Upper lobe of right lung (tissue), 1 donor: ENCODE data around the gene DHRS13. TPM values are rescaled to one million over a fixed set of nuclear protein-coding genes. Genes with fewer than 3 reads are reported as not detected.

Experiments used
- ATAC-seq: fragments of 200-7000 bp; cut with Tn5 transposase; one replicate; pipeline ENCODE4 v1.9.1; 2020; ENCODE audit warnings: mild to moderate bottlenecking, moderate library complexity
- DNase-seq: peaks from one replicate; pipeline ENCODE4 v3.0.0-alpha.2; 2020
- H3K27ac ChIP-seq: fragments of 200-600 bp; one replicate; pipeline ENCODE4 v1.8.0; 2022
- H3K27me3 ChIP-seq: fragments of 200-600 bp; one replicate; pipeline ENCODE4 v1.8.0; 2022; ENCODE audit warnings: mild to moderate bottlenecking
- H3K36me3 ChIP-seq: fragments of 200-600 bp; one replicate; pipeline ENCODE4 v1.8.0; 2022
- H3K4me1 ChIP-seq: fragments of 200-600 bp; one replicate; pipeline ENCODE4 v1.8.0; 2022
- H3K4me3 ChIP-seq: fragments of 200-600 bp; one replicate; pipeline ENCODE4 v1.8.0; 2022; ENCODE audit warnings: mild to moderate bottlenecking
- H3K9me3 ChIP-seq: fragments of 200-600 bp; one replicate; pipeline ENCODE4 v1.8.0; 2022
- CTCF ChIP-seq: fragments of 200-600 bp; IDR thresholded peaks from one replicate; pipeline ENCODE4 v1.8.0; 2022; ENCODE audit warnings: antibody characterized with exemption
- intact Hi-C: fragments of 100-400 bp; cut with DNase I; formaldehyde crosslinking; loops from one replicate; pipeline ENCODE4 v1.11.0; 2022
- total RNA-seq: library from RNA; stranded (reverse); fragmentation: NEBNext Ultra II Directional; extraction: Animal tissue kit (Norgen Biotek cat#: 25700); gene quantifications from one replicate; pipeline ENCODE4 v1.2.1, GENCODE V29; 2021
- donor health status: DM: no; HTN: yes; CAD: no; lungs with severe emphysema.

The DHRS13 gene
- total RNA-seq, 1 donor from 2014 or later = 12.8 TPM

- peaks cover 25% of the 10 kb centered on the region for H3K4me1 ChIP-seq
- peaks cover 7% of the 10 kb centered on the region for H3K36me3 ChIP-seq
- H3K27me3 ChIP-seq = no peaks in the 10 kb centered on the region
- no peak for TF ChIP-seq CTCF
- H3K4me3 ChIP-seq = no peak overlapping the region
- DNase-seq (peak; percentile 66), ATAC-seq (no peak)
- intact Hi-C loops = loop anchor here (10.0 kb wide), 1 partner anchor 56 kb away; the partner anchor contains the start of gene FAM222B
- no peaks in the 10 kb centered on the region for H3K9me3 ChIP-seq
- no peak overlapping the region for H3K27ac ChIP-seq
Measured at GRCh38 chr17:28900986-28901726, 1.7 kb downstream of the DHRS13 start.

DNA sequence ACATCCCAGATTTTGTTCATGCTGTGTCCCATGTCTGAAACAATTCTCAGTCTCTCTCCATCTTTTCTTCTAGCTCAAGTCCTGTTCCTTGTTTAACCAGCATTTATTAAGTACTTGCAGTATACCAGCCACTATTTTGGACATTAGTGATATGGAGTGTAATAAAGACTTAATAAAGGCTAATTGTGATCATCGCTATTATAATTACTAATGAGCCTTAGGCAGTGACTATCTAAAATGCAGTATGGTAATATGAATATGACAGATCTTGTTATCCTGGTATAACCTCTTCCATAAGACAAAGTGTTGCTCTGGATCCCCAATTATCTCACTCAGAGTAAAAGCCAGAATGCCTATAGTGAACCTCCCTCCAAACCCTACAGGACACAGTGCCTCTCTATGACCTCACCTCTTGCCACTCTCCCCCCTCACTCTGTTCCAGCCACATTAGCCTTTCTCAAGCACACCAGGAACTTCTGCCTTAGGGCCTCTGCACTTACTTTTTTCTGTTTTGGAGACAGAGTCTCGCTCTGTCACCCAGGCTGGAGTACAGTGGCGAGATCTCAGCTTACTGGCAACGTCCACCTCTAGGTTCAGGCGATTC, 3.6 kb downstream of the DHRS13 start:
- intact Hi-C loops = no loop called here
- Histone ChIP-seq H3K27me3 (no peaks in the 10 kb centered on the region), H3K4me3 (no peak overlapping the region), H3K4me1 (peaks cover 34% of the 10 kb centered on the region), H3K36me3 (no peaks in the 10 kb centered on the region), H3K9me3 (no peaks in the 10 kb centered on the region), H3K27ac (no peak overlapping the region)
- no peak for TF ChIP-seq CTCF
- no peak for DNase-seq
- no peak for ATAC-seq

GRCh38 chr17:28898527-28898955, 4.3 kb downstream of the DHRS13 start:
- H3K9me3 ChIP-seq = no peaks in the 10 kb centered on the region
- peak overlapping the region; percentile 98 for H3K27ac ChIP-seq
- no peaks in the 10 kb centered on the region for H3K36me3 ChIP-seq
- H3K4me1 ChIP-seq = peaks cover 41% of the 10 kb centered on the region
- intact Hi-C loops = no loop called here
- ATAC-seq = no peak
- no peaks in the 10 kb centered on the region for H3K27me3 ChIP-seq
- H3K4me3 ChIP-seq = no peak overlapping the region
- peak; percentile 54 for DNase-seq
- no peak for TF ChIP-seq CTCF

GRCh38 chr17:28897769-28898526, 4.9 kb downstream of the DHRS13 start:
- Histone ChIP-seq H3K27ac (peak overlapping the region; percentile 98), H3K27me3 (no peaks in the 10 kb centered on the region), H3K4me1 (peaks cover 41% of the 10 kb centered on the region), H3K9me3 (no peaks in the 10 kb centered on the region), H3K4me3 (peak overlapping the region; percentile 89), H3K36me3 (no peaks in the 10 kb centered on the region)
- intact Hi-C loops = no loop called here
- DNase-seq (no peak), ATAC-seq (no peak)
- TF ChIP-seq CTCF = no peak

- Histone ChIP-seq H3K27me3 (no peaks in the 10 kb centered on the region), H3K4me3 (peak within 1 kb of the TSS; percentile 89), H3K27ac (peak within 1 kb of the TSS; percentile 98), H3K36me3 (no peaks in the 10 kb centered on the region), H3K9me3 (no peaks in the 10 kb centered on the region), H3K4me1 (peaks cover 50% of the 10 kb centered on the region)
- peak; percentile 89 for DNase-seq
- peak; percentile 82 for ATAC-seq
- intact Hi-C loops = no loop called here
- peak; percentile 29 for TF ChIP-seq CTCF
Measured at GRCh38 chr17:28896884-28897768, 5.8 kb downstream of the DHRS13 start, which contains the start of gene FLOT2. FLOT2 (minus strand) TSS chr17:28897733; CDS start chr17:28897574, 159 bp downstream.
